Endothelial cell of umbilical vein (primary cell): ENCODE data around the gene SHROOM2. TPM values are rescaled to one million over a fixed set of nuclear protein-coding genes. Genes with fewer than 3 reads are reported as not detected.

ENCODE experiments used
- BruUV-seq: library from RNA; stranded (reverse); fragments of 400-500 nt; replicated peaks from 2 replicates; lab custom pipeline; 2021; lab: Mats Ljungman, UMichigan
- CTCF ChIA-PET: fragments of 300-600, 350-600 bp; sonication (Branson Sonifier 250); formaldehyde crosslinking; loops from one replicate; lab custom pipeline; 2021; ENCODE audit warnings: antibody characterized with exemption, inconsistent platforms; lab: Charles Lee
- POLR2A ChIA-PET: fragments of 300-600, 350-600 bp; sonication (Branson Sonifier 250); formaldehyde crosslinking; loops from one replicate; lab custom pipeline; 2021; ENCODE audit warnings: antibody characterized with exemption, inconsistent platforms; lab: Charles Lee
- DNase-seq: peaks from one replicate; pipeline ENCODE4 v3.0.0-alpha.2; 2011; ENCODE audit warnings: low read depth, low spot score
- FAIRE-seq: peaks from 2 replicates; lab custom pipeline; 2011; peaks lifted over from hg19 to GRCh38; lab: Jason Lieb, UNC
- H2AFZ ChIP-seq: 2 replicates; pipeline ENCODE4 v1.6.0; 2012; ENCODE audit warnings: low read depth, low read length, control low read depth, inconsistent platforms
- H3K27ac ChIP-seq: 2 replicates; pipeline ENCODE4 v1.5.1; 2011; ENCODE audit warnings: low read depth, mild to moderate bottlenecking, control low read depth, low read length, moderate library complexity; ENCODE audit not compliant: insufficient read depth
- H3K27me3 ChIP-seq, 2 experiments: 2 replicates each; pipeline versions ENCODE4 v1.6.0 to v1.6.1; 2011; ENCODE audit warnings: low read length in 2 of 2, mixed read lengths in 1 of 2; ENCODE audit not compliant: control insufficient read depth in 2 of 2, insufficient read depth in 2 of 2
- H3K36me3 ChIP-seq, 2 experiments: 2 replicates in 1 of 2; 3 replicates in 1 of 2; pipeline ENCODE4 v1.5.1; 2011; ENCODE audit warnings: low read length in 2 of 2, mild to moderate bottlenecking in 1 of 2, moderate library complexity in 1 of 2; ENCODE audit not compliant: control insufficient read depth in 2 of 2, insufficient read depth in 2 of 2; ENCODE audit errors: extremely low read depth in 1 of 2
- H3K4me1 ChIP-seq: 3 replicates; pipeline ENCODE4 v1.5.1; 2011; ENCODE audit warnings: mild to moderate bottlenecking, low read length; ENCODE audit not compliant: control insufficient read depth, insufficient read depth; ENCODE audit errors: extremely low read depth
- H3K4me2 ChIP-seq: 2 replicates; pipeline ENCODE4 v1.6.1; 2011; ENCODE audit warnings: low read length, control low read depth, mixed read lengths; ENCODE audit not compliant: insufficient read depth
- H3K4me3 ChIP-seq, 3 experiments: fragments of 200-600 bp in 1 of 3; sonication (generic), shearing (Covaris generic) in 1 of 3; replicated peaks in 1 of 3; 2 replicates each; pipeline ENCODE4 v1.5.1; 2011 to 2016; ENCODE audit warnings: control low read depth in 3 of 3, low read length in 3 of 3, mild to moderate bottlenecking in 2 of 3, inconsistent platforms in 1 of 3, low read depth in 1 of 3, moderate library complexity in 1 of 3; ENCODE audit not compliant: insufficient read depth in 1 of 3
- H3K79me2 ChIP-seq: 2 replicates; pipeline ENCODE4 v1.6.0; 2012; ENCODE audit warnings: low read length, inconsistent platforms; ENCODE audit not compliant: control insufficient read depth, insufficient read depth
- H3K9ac ChIP-seq: replicated peaks from 2 replicates; pipeline ENCODE3; 2011; ENCODE audit warnings: low read length, control low read depth; ENCODE audit not compliant: insufficient read depth; ENCODE audit errors: extremely low read depth
- H3K9me1 ChIP-seq: replicated peaks from 3 replicates; pipeline ENCODE4 v1.6.0; 2011; ENCODE audit warnings: mild to moderate bottlenecking, low read length; ENCODE audit not compliant: control insufficient read depth, insufficient read depth; ENCODE audit errors: extremely low read depth
- H3K9me3 ChIP-seq: replicated peaks from 2 replicates; pipeline ENCODE4 v1.5.1; 2012; ENCODE audit warnings: low read length, inconsistent platforms; ENCODE audit not compliant: control insufficient read depth, insufficient read depth
- H4K20me1 ChIP-seq: replicated peaks from 2 replicates; pipeline ENCODE3; 2011; ENCODE audit warnings: mild to moderate bottlenecking, low read length; ENCODE audit not compliant: control insufficient read depth, insufficient read depth; ENCODE audit errors: extremely low read depth
- EZH2 ChIP-seq: IDR thresholded peaks from 2 replicates; pipeline ENCODE4 v1.6.1; 2012; ENCODE audit warnings: borderline replicate concordance, low read depth, mild to moderate bottlenecking, moderate library complexity, low read length, inconsistent platforms; ENCODE audit not compliant: severe bottlenecking
- FOS ChIP-seq: IDR thresholded peaks from 2 replicates; pipeline ENCODE4 v1.6.1; 2011; ENCODE audit warnings: mild to moderate bottlenecking, low read length, moderate library complexity, borderline replicate concordance; ENCODE audit not compliant: insufficient read depth
- GATA2 ChIP-seq: IDR thresholded peaks from 2 replicates; pipeline ENCODE4 v1.7.0; 2011; ENCODE audit warnings: low read depth, mild to moderate bottlenecking, moderate library complexity, mixed read lengths, low read length; ENCODE audit not compliant: insufficient read length, insufficient read depth
- JUN ChIP-seq: IDR thresholded peaks from 2 replicates; pipeline ENCODE4 v1.6.1; 2011; ENCODE audit warnings: borderline replicate concordance, low read depth; ENCODE audit not compliant: insufficient read length, insufficient read depth
- MYC ChIP-seq: IDR thresholded peaks from one replicate; pipeline ENCODE4 v1.6.1; 2011; ENCODE audit warnings: mild to moderate bottlenecking, low read depth, low read length
- POLR2A ChIP-seq: IDR thresholded peaks from 2 replicates; pipeline ENCODE4 v1.6.1; 2012; ENCODE audit warnings: low read depth, mild to moderate bottlenecking, control low read depth, low read length
- POLR2AphosphoS5 ChIP-seq: IDR thresholded peaks from 2 replicates; pipeline ENCODE4 v1.6.1; 2012; ENCODE audit warnings: low read depth, mild to moderate bottlenecking, control low read depth, low read length, moderate library complexity; ENCODE audit not compliant: insufficient read depth
- dilution Hi-C: fragments of 300-500 bp; cut with MboI; formaldehyde crosslinking; loops from one replicate; pipeline ENCODE4 v1.15.0; 2019; ENCODE audit warnings: low sequenced_read_pairs; ENCODE audit not compliant: extremely low pct_ligation_motif_present
- intact Hi-C: fragments of 100-400 bp; cut with micrococcal nuclease; formaldehyde crosslinking; loops from one replicate; pipeline ENCODE4 v1.10.0; 2022
- polyA plus RNA-seq, 4 experiments: library from polyadenylated mRNA; depleted of rRNA in 3 of 4; stranded (reverse) in 3 of 4; unstranded in 1 of 4; fragments of >200 nt; gene quantifications; 2 replicates each; pipeline versions ENCODE4 v1.2.1 to v1.2.3, GENCODE V29; 2011 to 2012; ENCODE audit warnings: missing spikeins in 1 of 4
- total RNA-seq: library from RNA; stranded (reverse); gene quantifications from 2 replicates; pipeline ENCODE4 v1.2.3, GENCODE V29; 2021
- TF ChIP-seq, protein P1 (sequence below): IDR thresholded peaks from 2 replicates; pipeline ENCODE4 v1.6.1; 2011; ENCODE audit not compliant: insufficient read depth, insufficient read length
- TF ChIP-seq, protein P2 (sequence below), 2 donors: IDR thresholded peaks; 1 replicate in 1 of 2; 2 replicates in 1 of 2; pipeline ENCODE4 v1.5.1; 2011; ENCODE audit warnings: low read length in 2 of 2, mild to moderate bottlenecking in 2 of 2, moderate library complexity in 2 of 2, control low read depth in 1 of 2, inconsistent platforms in 1 of 2, low read depth in 1 of 2; ENCODE audit not compliant: insufficient read depth in 1 of 2; ENCODE audit errors: extremely low read depth in 1 of 2

Gene SHROOM2
- total and polyA plus RNA-seq, 2 donors (not counting 3 experiments of a cell fraction or from before 2014, with no cell fraction given) = 3.7 to 11.8 TPM

DNA sequence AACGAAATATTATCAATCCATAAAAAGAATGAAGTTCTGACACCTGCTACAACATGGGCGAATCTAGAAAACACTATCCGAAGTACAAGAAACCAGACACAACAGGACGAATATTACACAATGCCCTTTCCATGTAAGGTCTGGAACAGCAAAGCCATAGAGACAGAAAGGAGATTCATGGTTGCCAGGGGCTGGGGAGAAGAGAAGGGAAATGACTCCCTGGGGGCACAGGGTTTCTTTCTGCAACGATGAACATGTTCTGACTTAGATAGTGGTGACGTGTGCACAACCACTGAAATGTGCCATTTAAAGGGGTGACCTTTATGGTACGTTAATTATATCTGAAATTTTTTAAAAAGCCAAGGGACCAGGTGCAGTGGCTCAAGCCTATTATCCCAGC, 48.9 kb upstream of the SHROOM2 start:
- POLR2A ChIA-PET = no interaction called here
- Histone ChIP-seq H3K27ac (no peak overlapping the region), H4K20me1 (no peaks in the 10 kb centered on the region)

DNA sequence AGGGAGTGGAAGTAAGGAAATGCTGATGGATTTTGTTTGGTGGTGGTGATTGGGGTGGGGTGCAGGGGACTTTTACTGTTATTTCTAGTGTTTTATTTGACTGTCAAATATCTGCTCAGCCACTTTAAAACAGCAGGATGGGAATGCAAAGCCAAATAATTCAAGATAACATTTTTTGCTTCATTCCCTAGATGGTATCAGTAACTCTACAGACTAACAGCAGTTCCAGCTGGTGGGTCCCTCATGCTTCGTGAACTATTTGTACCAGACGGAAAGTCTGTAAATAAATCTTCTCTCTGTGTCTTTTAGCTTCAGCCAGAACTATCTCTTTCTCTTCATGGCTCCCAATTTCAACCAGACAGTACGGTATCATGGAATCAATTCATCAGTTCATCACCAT, 48.1 kb upstream of the SHROOM2 start:
- TF ChIP-seq, protein P1, sequence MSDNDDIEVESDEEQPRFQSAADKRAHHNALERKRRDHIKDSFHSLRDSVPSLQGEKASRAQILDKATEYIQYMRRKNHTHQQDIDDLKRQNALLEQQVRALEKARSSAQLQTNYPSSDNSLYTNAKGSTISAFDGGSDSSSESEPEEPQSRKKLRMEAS = no peak
- no peak for TF ChIP-seq FOS
- no peak for TF ChIP-seq MYC
- TF ChIP-seq EZH2 = no peak
- TF ChIP-seq POLR2A = no peak
- no peak for TF ChIP-seq POLR2AphosphoS5
- TF ChIP-seq JUN = no peak
- TF ChIP-seq, protein P2, sequence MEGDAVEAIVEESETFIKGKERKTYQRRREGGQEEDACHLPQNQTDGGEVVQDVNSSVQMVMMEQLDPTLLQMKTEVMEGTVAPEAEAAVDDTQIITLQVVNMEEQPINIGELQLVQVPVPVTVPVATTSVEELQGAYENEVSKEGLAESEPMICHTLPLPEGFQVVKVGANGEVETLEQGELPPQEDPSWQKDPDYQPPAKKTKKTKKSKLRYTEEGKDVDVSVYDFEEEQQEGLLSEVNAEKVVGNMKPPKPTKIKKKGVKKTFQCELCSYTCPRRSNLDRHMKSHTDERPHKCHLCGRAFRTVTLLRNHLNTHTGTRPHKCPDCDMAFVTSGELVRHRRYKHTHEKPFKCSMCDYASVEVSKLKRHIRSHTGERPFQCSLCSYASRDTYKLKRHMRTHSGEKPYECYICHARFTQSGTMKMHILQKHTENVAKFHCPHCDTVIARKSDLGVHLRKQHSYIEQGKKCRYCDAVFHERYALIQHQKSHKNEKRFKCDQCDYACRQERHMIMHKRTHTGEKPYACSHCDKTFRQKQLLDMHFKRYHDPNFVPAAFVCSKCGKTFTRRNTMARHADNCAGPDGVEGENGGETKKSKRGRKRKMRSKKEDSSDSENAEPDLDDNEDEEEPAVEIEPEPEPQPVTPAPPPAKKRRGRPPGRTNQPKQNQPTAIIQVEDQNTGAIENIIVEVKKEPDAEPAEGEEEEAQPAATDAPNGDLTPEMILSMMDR (IDR thresholded peaks at IDR 0.05; ENCODE audit: extremely low read depth in 1 of 2, insufficient read depth in 1 of 2, low read depth in 1 of 2, low read length in 2 of 2) = no peak
- no peak for TF ChIP-seq GATA2
- ChIA-PET POLR2A (no interaction called here), CTCF (no interaction called here)
- dilution Hi-C loops (no loop called here), intact Hi-C loops (no loop called here)
- BruUV-seq = no TSS peak
- H2AFZ ChIP-seq = no peak overlapping the region
- no peaks in the 10 kb centered on the region for H3K79me2 ChIP-seq
- H3K9me1 ChIP-seq = no peaks in the 10 kb centered on the region
- no peak overlapping the region for H3K27ac ChIP-seq
- H3K4me3 ChIP-seq = no peak overlapping the region
- H3K27me3 ChIP-seq = no peaks in the 10 kb centered on the region
- H3K4me1 ChIP-seq = no peaks in the 10 kb centered on the region
- H3K36me3 ChIP-seq = no peaks in the 10 kb centered on the region
- no peak overlapping the region for H3K4me2 ChIP-seq
- DNase-seq = no peak
- H4K20me1 ChIP-seq = no peaks in the 10 kb centered on the region
- H3K9ac ChIP-seq = no peak overlapping the region
- no peaks in the 10 kb centered on the region for H3K9me3 ChIP-seq
- no peak for FAIRE-seq

More for the DNA sequence above, 48.9 kb upstream of the SHROOM2 start:
- Histone ChIP-seq H3K4me2 (no peak overlapping the region), H3K27me3 (no peaks in the 10 kb centered on the region), H3K9ac (no peak overlapping the region), H3K4me1 (no peaks in the 10 kb centered on the region), H3K36me3 (no peaks in the 10 kb centered on the region), H3K4me3 (no peak overlapping the region), H3K9me3 (no peaks in the 10 kb centered on the region), H3K79me2 (no peaks in the 10 kb centered on the region), H2AFZ (no peak overlapping the region), H3K9me1 (no peaks in the 10 kb centered on the region)
- no peak for TF ChIP-seq FOS
- no peak for TF ChIP-seq EZH2
- CTCF ChIA-PET = no interaction called here
- dilution Hi-C loops = no loop called here
- intact Hi-C loops = no loop called here
- FAIRE-seq (no peak), DNase-seq (no peak)
- no TSS peak for BruUV-seq
